Prostate gland (tissue), 2 donors: ENCODE data around the gene TBC1D5. TPM values are rescaled to one million over a fixed set of nuclear protein-coding genes. Genes with fewer than 3 reads are reported as not detected.

Experiments used
- DNase-seq: peaks from one replicate; pipeline ENCODE4 v3.0.0-alpha.2; 2019; ENCODE audit warnings: low spot score
- H3K27ac ChIP-seq, 2 donors: fragments of 200-600 bp; sonication (generic); 2 replicates each; pipeline ENCODE4 v1.5.1; 2017 to 2019
- H3K27me3 ChIP-seq: fragments of 200-600 bp; sonication (generic); replicated peaks from 2 replicates; pipeline ENCODE4 v1.5.1; 2019; ENCODE audit not compliant: insufficient read depth
- H3K36me3 ChIP-seq, 2 donors: fragments of 200-600 bp; sonication (generic); 1 replicate in 1 of 2; 2 replicates in 1 of 2; pipeline versions ENCODE4 v1.5.1 to v1.8.1; 2017 to 2019
- H3K4me1 ChIP-seq: fragments of 200-600 bp; sonication (generic); replicated peaks from 2 replicates; pipeline ENCODE4 v1.5.1; 2019
- H3K4me3 ChIP-seq, 2 donors: fragments of 200-600 bp; sonication (generic); 2 replicates each; pipeline ENCODE4 v1.5.1; 2017 to 2019
- H3K9me3 ChIP-seq: fragments of 200-600 bp; sonication (generic); 2 replicates; pipeline ENCODE4 v1.5.1; 2017
- CTCF ChIP-seq, 4 experiments: fragments of 200-600 bp in 2 of 4; fragments of 450-650 bp in 2 of 4; sonication (generic) in 2 of 4; IDR thresholded peaks; 1 replicate in 3 of 4; 2 replicates in 1 of 4; pipeline ENCODE4 v1.5.1; 2016 to 2019; ENCODE audit warnings: antibody characterized with exemption in 4 of 4, mild to moderate bottlenecking in 2 of 4, moderate library complexity in 2 of 4
- POLR2A ChIP-seq: fragments of 450-650 bp; IDR thresholded peaks from one replicate; pipeline ENCODE4 v1.6.1; 2016; ENCODE audit warnings: antibody characterized with exemption, mild to moderate bottlenecking
- POLR2AphosphoS5 ChIP-seq: sonication (generic); formaldehyde crosslinking; IDR thresholded peaks from one replicate; pipeline ENCODE4 v1.6.1; 2017; ENCODE audit warnings: antibody characterized with exemption
- WGBS: methylation state at CpG from one replicate; pipeline ENCODE4 v1.1.5; 2018; 5-methylcytosine and 5-hydroxymethylcytosine counted together
- intact Hi-C: fragments of 100-400 bp; cut with DNase I; formaldehyde crosslinking; loops from one replicate; pipeline ENCODE4 v1.14.2; 2022
- total RNA-seq, 2 donors: library from RNA; depleted of rRNA; stranded (reverse); fragments of >200 nt; gene quantifications; one replicate each; pipeline ENCODE4 v1.1.0, GENCODE V29; 2016

The TBC1D5 gene
- total RNA-seq, 2 donors from 2014 or later: 64.8 to 99.2 TPM

- Histone ChIP-seq H3K4me3 (no peak overlapping the region), H3K27me3 (no peaks in the 10 kb centered on the region), H3K9me3 (no peaks in the 10 kb centered on the region), H3K4me1 (no peaks in the 10 kb centered on the region), H3K27ac (no peak overlapping the region), H3K36me3 (no peaks in the 10 kb centered on the region)
- DNase-seq: no peak
- TF ChIP-seq POLR2A (no peak), CTCF (IDR thresholded peaks at IDR 0.05) (no peak), POLR2AphosphoS5 (no peak)
- intact Hi-C loops: no loop called here
Observed at GRCh38 chr3:17310983-17311382, 431.4 kb downstream of the TBC1D5 start.

- TF ChIP-seq POLR2AphosphoS5: no peak
- no peak for TF ChIP-seq CTCF (IDR thresholded peaks at IDR 0.05)
- no peak for TF ChIP-seq POLR2A
- 92% methylated on average over 5 of the region's 5 CpGs for WGBS
- intact Hi-C loops: no loop called here
Observed at GRCh38 chr3:17307887-17308286, 434.5 kb downstream of the TBC1D5 start.

GRCh38 chr3:17307482-17307881, 434.9 kb downstream of the TBC1D5 start:
- no peak overlapping the region for H3K4me3 ChIP-seq
- H3K4me1 ChIP-seq: no peaks in the 10 kb centered on the region
- DNase-seq: no peak
- intact Hi-C loops: no loop called here
- H3K27ac ChIP-seq: no peak overlapping the region
- H3K27me3 ChIP-seq: no peaks in the 10 kb centered on the region
- H3K9me3 ChIP-seq: no peaks in the 10 kb centered on the region
- TF ChIP-seq CTCF (IDR thresholded peaks at IDR 0.05) (no peak), POLR2A (no peak), POLR2AphosphoS5 (no peak)
- WGBS: 93% methylated on average over 1 of the region's 1 CpG
- H3K36me3 ChIP-seq: no peaks in the 10 kb centered on the region

More at GRCh38 chr3:17307887-17308286, 434.5 kb downstream of the TBC1D5 start:
- no peaks in the 10 kb centered on the region for H3K27me3 ChIP-seq
- no peaks in the 10 kb centered on the region for H3K4me1 ChIP-seq
- no peaks in the 10 kb centered on the region for H3K9me3 ChIP-seq
- H3K27ac ChIP-seq: no peak overlapping the region
- no peaks in the 10 kb centered on the region for H3K36me3 ChIP-seq
- no peak for DNase-seq
- no peak overlapping the region for H3K4me3 ChIP-seq

GRCh38 chr3:17304969-17305368, 437.5 kb downstream of the TBC1D5 start:
- 0% methylated on average over 1 of the region's 1 CpG for WGBS
- H3K9me3 ChIP-seq: no peaks in the 10 kb centered on the region
- intact Hi-C loops: no loop called here
- H3K27ac ChIP-seq: no peak overlapping the region
- H3K4me1 ChIP-seq: no peaks in the 10 kb centered on the region
- no peak for TF ChIP-seq POLR2AphosphoS5
- no peak for TF ChIP-seq POLR2A
- no peak for TF ChIP-seq CTCF (IDR thresholded peaks at IDR 0.05)
- H3K27me3 ChIP-seq: no peaks in the 10 kb centered on the region
- H3K4me3 ChIP-seq: no peak overlapping the region
- H3K36me3 ChIP-seq: no peaks in the 10 kb centered on the region
- no peak for DNase-seq

GRCh38 chr3:17302774-17303173, 439.7 kb downstream of the TBC1D5 start:
- intact Hi-C loops: no loop called here
- Histone ChIP-seq H3K4me1 (no peaks in the 10 kb centered on the region), H3K36me3 (no peaks in the 10 kb centered on the region), H3K4me3 (no peak overlapping the region), H3K27ac (no peak overlapping the region), H3K27me3 (no peaks in the 10 kb centered on the region), H3K9me3 (no peaks in the 10 kb centered on the region)
- TF ChIP-seq CTCF (IDR thresholded peaks at IDR 0.05): no peak
- no peak for TF ChIP-seq POLR2A
- TF ChIP-seq POLR2AphosphoS5: no peak
- DNase-seq: no peak
